OCI-LY3 (cell line): ENCODE results near the gene PTPRQ.

Source experiments
- H2AFZ ChIP-seq: fragments of 200-600, 300-600 bp; shearing (Covaris generic); 2 replicates; pipeline ENCODE4 v1.6.0; 2014; ENCODE audit warnings: antibody characterized with exemption, low read depth, low read length
- H3K27ac ChIP-seq: fragments of 200-600, 300-600 bp; sonication (generic); 2 replicates; pipeline ENCODE4 v1.5.1; 2014; ENCODE audit warnings: mild to moderate bottlenecking, low read length, moderate library complexity, mixed read lengths
- H3K27me3 ChIP-seq: fragments of 200-600, 300-600 bp; sonication (generic); 2 replicates; pipeline ENCODE4 v1.6.1; 2014; ENCODE audit warnings: low read depth, low read length, mixed read lengths
- H3K36me3 ChIP-seq: fragments of 200-600, 300-600 bp; sonication (generic); replicated peaks from 2 replicates; pipeline ENCODE3; 2014; ENCODE audit warnings: low read depth, low read length, mixed read lengths
- H3K4me1 ChIP-seq: fragments of 300-600, 200-600 bp; sonication (generic); 2 replicates; pipeline ENCODE4 v1.6.1; 2014; ENCODE audit warnings: low read length, mixed read lengths
- H3K4me2 ChIP-seq: fragments of 200-600, 300-600 bp; sonication (generic); 2 replicates; pipeline ENCODE4 v1.6.1; 2014; ENCODE audit warnings: low read length, mixed read lengths
- H3K4me3 ChIP-seq: fragments of 300-600, 200-600 bp; sonication (generic); 2 replicates; pipeline ENCODE4 v1.5.1; 2014; ENCODE audit warnings: antibody characterized with exemption, mild to moderate bottlenecking, low read length, moderate library complexity
- H3K79me2 ChIP-seq: fragments of 300-600, 200-600 bp; shearing (Covaris generic); 2 replicates; pipeline ENCODE4 v1.6.1; 2014; ENCODE audit warnings: mild to moderate bottlenecking, low read length, mixed read lengths
- H3K9ac ChIP-seq: fragments of 300-600, 200-600 bp; shearing (Covaris generic); 2 replicates; pipeline ENCODE4 v1.6.0; 2014; ENCODE audit warnings: mild to moderate bottlenecking, low read length, moderate library complexity
- H3K9me3 ChIP-seq: fragments of 200-600, 300-600 bp; shearing (Covaris generic); 2 replicates; pipeline ENCODE4 v1.6.1; 2014; ENCODE audit warnings: low read length, mixed read lengths; ENCODE audit not compliant: insufficient read depth
- H4K20me1 ChIP-seq: fragments of 200-600, 300-600 bp; sonication (generic); 2 replicates; pipeline ENCODE4 v1.6.1; 2016; ENCODE audit warnings: low read length, mixed read lengths; ENCODE audit not compliant: insufficient read depth
- CTCF ChIP-seq: fragments of 200-600, 300-600 bp; sonication (generic); IDR thresholded peaks from 2 replicates; pipeline ENCODE4 v1.5.1; 2014; ENCODE audit warnings: antibody characterized with exemption, low read length, low read depth
- EZH2phosphoT487 ChIP-seq: fragments of 200-600 bp; shearing (Covaris generic); IDR thresholded peaks from 2 replicates; pipeline ENCODE4 v1.6.1; 2018; ENCODE audit warnings: antibody characterized with exemption, mixed run types, low read depth

Gene PTPRQ

GRCh38 chr12:80721326-80721725 lies 277.3 kb downstream of the PTPRQ start:
- Histone ChIP-seq H3K79me2 (no peaks in the 10 kb centered on the region), H3K36me3 (no peaks in the 10 kb centered on the region), H4K20me1 (no peaks in the 10 kb centered on the region), H3K4me1 (peaks cover 7% of the 10 kb centered on the region), H3K27ac (no peak overlapping the region), H3K27me3 (no peaks in the 10 kb centered on the region), H3K4me3 (no peak overlapping the region), H3K4me2 (peak overlapping the region; percentile 25), H3K9me3 (no peaks in the 10 kb centered on the region), H2AFZ (no peak overlapping the region), H3K9ac (no peak overlapping the region)
- no peak for TF ChIP-seq CTCF
- no peak for TF ChIP-seq EZH2phosphoT487
